Measurements from ENCODE around the gene FGR. TPM values are rescaled to one million over a fixed set of nuclear protein-coding genes. Genes with fewer than 3 reads are reported as not detected.
A peak's percentile ranks its signal among the peaks of the same experiment; 100 is the strongest.

Gene FGR
- total RNA-seq, 2 experiments from 2014 or later = 0.30 to 1.8 TPM

GRCh38 chr1:27603681-27604578 lies 31.1 kb downstream of the FGR start, which contains the start of gene AHDC1:
TSS of gene AHDC1 (minus strand) at chr1:27604144. CDS start at chr1:27552115, 52,029 bp downstream.
- ATAC-seq = peak; percentile 90
- Mint-ChIP-seq H3K4me1 (peaks cover 37% of the 10 kb centered on the region), H3K27me3 (no peaks in the 10 kb centered on the region), H3K4me3 (peak within 1 kb of the TSS; percentile 94), H3K36me3 (no peaks in the 10 kb centered on the region), H3K27ac (peak within 1 kb of the TSS; percentile 70), H3K9me3 (ENCODE audit: low read depth) (no peaks in the 10 kb centered on the region)
- CTCF ChIA-PET = interaction anchor here (0.6 to 23.8 kb wide), 24 partner anchors 9 to 1679 kb away, joined by 3 to 536 read pairs (median 5); partner anchors contain the start of genes IFI6 and SLC9A1
- peak; percentile 93 for DNase-seq

GRCh38 chr1:27603309-27603680 lies 31.7 kb downstream of the FGR start:
- Mint-ChIP-seq H3K36me3 (no peaks in the 10 kb centered on the region), H3K9me3 (ENCODE audit: low read depth) (no peaks in the 10 kb centered on the region), H3K27me3 (no peaks in the 10 kb centered on the region), H3K27ac (no peak overlapping the region), H3K4me1 (peaks cover 41% of the 10 kb centered on the region), H3K4me3 (peak overlapping the region; percentile 94)
- no peak for DNase-seq
- ATAC-seq = peak; percentile 18
- CTCF ChIA-PET = interaction anchor here (0.6 to 23.8 kb wide), 17 partner anchors 8 to 449 kb away, joined by 3 to 536 read pairs (median 5); partner anchors contain the start of genes IFI6 and SLC9A1

- CTCF ChIA-PET = interaction anchor here (1.1 to 6.3 kb wide), 9 partner anchors 25 to 306 kb away, joined by 4 to 48 read pairs (median 9); no protein-coding TSS in a partner anchor
- Mint-ChIP-seq H3K4me1 (peaks cover 45% of the 10 kb centered on the region), H3K9me3 (ENCODE audit: low read depth) (no peaks in the 10 kb centered on the region), H3K36me3 (no peaks in the 10 kb centered on the region), H3K27ac (no peak overlapping the region), H3K4me3 (peak overlapping the region; percentile 94), H3K27me3 (no peaks in the 10 kb centered on the region)
- no peak for DNase-seq
- ATAC-seq = no peak
These were observed 32.3 kb downstream of the FGR start for GRCh38 chr1:27602462-27603308.

GRCh38 chr1:27601771-27602461 lies 33.1 kb downstream of the FGR start:
- Mint-ChIP-seq H3K36me3 (no peaks in the 10 kb centered on the region), H3K4me3 (peak overlapping the region; percentile 59), H3K27me3 (no peaks in the 10 kb centered on the region), H3K4me1 (peaks cover 41% of the 10 kb centered on the region), H3K9me3 (ENCODE audit: low read depth) (no peaks in the 10 kb centered on the region), H3K27ac (no peak overlapping the region)
- no peak for ATAC-seq
- no peak for DNase-seq
- CTCF ChIA-PET = interaction anchor here (1.1 to 6.3 kb wide), 11 partner anchors 25 to 305 kb away, joined by 4 to 48 read pairs (median 6); no protein-coding TSS in a partner anchor

- no peak for ATAC-seq
- CTCF ChIA-PET = interaction anchor here (1.1 to 6.3 kb wide), 14 partner anchors 9 to 305 kb away, joined by 3 to 48 read pairs (median 5); no protein-coding TSS in a partner anchor
- Mint-ChIP-seq H3K27ac (no peak overlapping the region), H3K36me3 (no peaks in the 10 kb centered on the region), H3K4me1 (peaks cover 35% of the 10 kb centered on the region), H3K27me3 (no peaks in the 10 kb centered on the region), H3K9me3 (ENCODE audit: low read depth) (no peaks in the 10 kb centered on the region), H3K4me3 (no peak overlapping the region)
- DNase-seq = no peak
These were observed 33.6 kb downstream of the FGR start for GRCh38 chr1:27601321-27601770.

GRCh38 chr1:27600498-27601175 lies 34.3 kb downstream of the FGR start:
- H3K4me1 Mint-ChIP-seq = peaks cover 31% of the 10 kb centered on the region
- ATAC-seq (no peak), DNase-seq (no peak)
- H3K36me3 Mint-ChIP-seq = no peaks in the 10 kb centered on the region
- H3K9me3 Mint-ChIP-seq (ENCODE audit: low read depth) = no peaks in the 10 kb centered on the region
- H3K27ac Mint-ChIP-seq = no peak overlapping the region
- H3K4me3 Mint-ChIP-seq = no peak overlapping the region
- no peaks in the 10 kb centered on the region for H3K27me3 Mint-ChIP-seq
- CTCF ChIA-PET = interaction anchor here (0.7 to 6.3 kb wide), 13 partner anchors 10 to 304 kb away, joined by 3 to 48 read pairs (median 5); no protein-coding TSS in a partner anchor

GRCh38 chr1:27599605-27600497 lies 35.1 kb downstream of the FGR start:
- CTCF ChIA-PET = interaction anchor here (1.1 to 6.3 kb wide), 11 partner anchors 11 to 267 kb away, joined by 3 to 48 read pairs (median 5); no protein-coding TSS in a partner anchor
- Mint-ChIP-seq H3K27ac (no peak overlapping the region), H3K9me3 (ENCODE audit: low read depth) (no peaks in the 10 kb centered on the region), H3K36me3 (no peaks in the 10 kb centered on the region), H3K4me3 (no peak overlapping the region), H3K27me3 (no peaks in the 10 kb centered on the region), H3K4me1 (peaks cover 31% of the 10 kb centered on the region)
- no peak for DNase-seq
- ATAC-seq = no peak

GRCh38 chr1:27598902-27599528 lies 36.0 kb downstream of the FGR start:
- no peak for DNase-seq
- Mint-ChIP-seq H3K27ac (no peak overlapping the region), H3K4me3 (no peak overlapping the region)

GRCh38 chr1:27598295-27598687 lies 36.7 kb downstream of the FGR start:
- ATAC-seq = no peak
- H3K4me1 Mint-ChIP-seq = peaks cover 31% of the 10 kb centered on the region
- no peak overlapping the region for H3K27ac Mint-ChIP-seq
- CTCF ChIA-PET = interaction anchor here (4.6 to 6.3 kb wide), 2 partner anchors 30 to 41 kb away, joined by 19 to 48 read pairs; no protein-coding TSS in a partner anchor
- no peak overlapping the region for H3K4me3 Mint-ChIP-seq
- DNase-seq = no peak
- no peaks in the 10 kb centered on the region for H3K36me3 Mint-ChIP-seq
- no peaks in the 10 kb centered on the region for H3K27me3 Mint-ChIP-seq
- no peaks in the 10 kb centered on the region for H3K9me3 Mint-ChIP-seq (ENCODE audit: low read depth)

More at GRCh38 chr1:27598902-27599528, 36.0 kb downstream of the FGR start:
- CTCF ChIA-PET = interaction anchor here (1.5 to 6.3 kb wide), 3 partner anchors 12 to 41 kb away, joined by 3 to 48 read pairs (median 19); no protein-coding TSS in a partner anchor
- Mint-ChIP-seq H3K4me1 (peaks cover 31% of the 10 kb centered on the region), H3K9me3 (ENCODE audit: low read depth) (no peaks in the 10 kb centered on the region), H3K27me3 (no peaks in the 10 kb centered on the region), H3K36me3 (no peaks in the 10 kb centered on the region)
- ATAC-seq = peak; percentile 7

GRCh38 chr1:27597516-27598294 lies 37.3 kb downstream of the FGR start:
- ATAC-seq (no peak), DNase-seq (no peak)
- H3K27me3 Mint-ChIP-seq = no peaks in the 10 kb centered on the region
- H3K36me3 Mint-ChIP-seq = no peaks in the 10 kb centered on the region
- H3K4me1 Mint-ChIP-seq = peaks cover 31% of the 10 kb centered on the region
- CTCF ChIA-PET = interaction anchor here (6.3 kb wide), 1 partner anchor 40 kb away, joined by 48 read pairs; no protein-coding TSS in a partner anchor
- no peaks in the 10 kb centered on the region for H3K9me3 Mint-ChIP-seq (ENCODE audit: low read depth)
- H3K4me3 Mint-ChIP-seq = no peak overlapping the region
- no peak overlapping the region for H3K27ac Mint-ChIP-seq
